Measurements from ENCODE around the gene SCN5A.
A peak's percentile ranks its signal among the peaks of the same experiment; 100 is the strongest.

The SCN5A gene

DNA sequence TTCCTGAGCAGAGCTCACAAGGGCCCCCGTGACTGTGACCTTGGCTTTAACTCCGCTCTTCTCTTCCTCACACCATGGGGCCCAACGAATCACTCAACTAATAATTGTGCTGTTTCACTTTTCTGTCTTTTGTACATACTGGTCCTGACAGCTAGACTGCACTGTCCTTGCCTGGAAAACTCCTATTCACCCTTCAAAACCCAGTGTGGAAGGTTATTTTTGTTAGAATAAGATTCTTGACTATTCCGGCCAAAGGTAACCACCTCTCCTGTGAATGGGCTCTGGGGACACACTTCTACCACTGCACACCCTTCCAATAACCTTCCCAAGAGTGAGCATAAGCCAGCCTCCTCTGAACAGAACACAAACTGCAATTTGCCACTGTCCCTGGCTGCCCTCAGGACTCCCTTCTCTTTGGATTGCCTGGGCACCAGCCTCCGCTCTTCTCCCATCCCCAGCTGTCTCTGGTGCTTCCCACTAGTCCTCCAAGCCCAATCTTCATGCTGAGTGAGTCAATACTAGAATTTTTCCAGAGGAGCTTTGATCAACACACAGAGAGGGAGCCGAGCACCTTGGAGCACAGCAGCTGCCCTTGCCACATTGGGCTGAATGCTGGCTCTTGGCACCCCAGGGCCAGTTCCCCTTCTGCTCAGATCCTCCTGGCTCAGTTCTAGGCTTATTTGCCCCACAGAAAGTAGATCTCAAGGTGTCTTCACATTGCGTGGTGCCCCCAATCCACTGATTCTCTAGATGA lies 2.1 kb downstream of the SCN5A start:
- DNase-seq (ENCODE audit: low read depth): no peak

DNA sequence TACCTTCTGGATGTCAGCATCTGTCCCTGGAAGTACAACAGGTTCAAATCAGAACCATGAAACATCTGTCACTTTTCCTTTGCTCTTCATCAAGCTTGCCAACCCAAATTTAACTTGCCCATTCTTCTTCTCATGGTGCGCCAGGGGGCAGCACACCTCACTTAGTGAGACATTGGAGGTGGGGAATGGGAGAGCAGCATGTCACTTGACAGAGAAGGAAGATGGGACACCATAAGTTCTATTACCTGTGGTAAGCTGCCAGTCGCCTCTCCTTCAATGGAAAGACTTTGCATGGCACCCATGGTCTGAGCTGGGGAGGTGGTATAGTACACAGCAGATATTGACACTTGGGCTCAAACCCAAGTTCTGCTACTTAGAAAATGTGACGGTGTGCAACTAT lies 2.9 kb downstream of the SCN5A start:
- peak; percentile 24 for DNase-seq (ENCODE audit: low read depth)

DNA sequence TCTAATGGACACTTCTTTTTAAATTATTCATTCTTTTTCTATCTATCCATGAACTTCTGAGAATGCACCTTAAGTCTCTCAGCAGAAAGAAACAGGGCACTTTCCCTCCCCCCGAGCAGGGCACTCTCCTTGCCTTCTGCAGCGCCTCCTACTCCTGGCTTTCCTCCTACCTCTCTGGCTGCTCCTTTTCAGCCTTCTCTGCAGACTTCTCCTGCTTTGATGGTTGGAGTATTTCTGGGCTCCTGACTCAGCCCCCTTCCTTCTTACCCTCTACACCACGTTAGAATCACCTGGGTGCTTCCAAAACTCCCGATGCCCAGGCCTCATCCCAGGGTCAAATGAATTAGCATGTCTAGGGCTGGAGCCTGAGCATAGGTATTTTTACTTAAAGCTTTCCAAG lies 3.4 kb downstream of the SCN5A start:
- DNase-seq (ENCODE audit: low read depth): no peak

- DNase-seq (ENCODE audit: low read depth): no peak
Observed at GRCh38 chr3:38645601-38646000, 3.9 kb downstream of the SCN5A start.

- DNase-seq (ENCODE audit: low read depth): no peak
Observed at GRCh38 chr3:38645076-38645475, 4.4 kb downstream of the SCN5A start.

- no peak for DNase-seq (ENCODE audit: low read depth)
Observed at GRCh38 chr3:38644662-38645053, 4.8 kb downstream of the SCN5A start.

- DNase-seq (ENCODE audit: low read depth): no peak
Observed at GRCh38 chr3:38644016-38644661, 5.3 kb downstream of the SCN5A start.

DNA sequence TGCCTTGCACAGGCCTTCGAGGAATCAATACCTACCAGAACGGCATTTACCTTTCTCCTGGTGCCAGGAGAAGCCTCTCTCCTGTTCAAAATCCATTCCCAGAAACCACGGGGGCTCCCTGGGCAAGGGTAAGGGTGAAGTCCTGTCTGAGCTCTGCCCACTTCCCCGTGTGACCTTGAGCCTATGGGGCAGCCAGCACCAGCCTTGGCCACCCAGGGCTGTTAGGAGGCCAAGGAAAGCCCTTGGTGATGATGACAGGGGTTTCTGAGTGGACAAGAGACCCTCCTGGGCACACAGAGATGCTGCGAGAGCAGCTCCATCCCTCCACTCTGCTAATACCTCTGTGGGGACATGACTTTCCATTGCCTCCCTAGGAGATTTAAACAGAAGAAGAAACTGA lies 5.9 kb downstream of the SCN5A start:
- no peak for DNase-seq (ENCODE audit: low read depth)

DNA sequence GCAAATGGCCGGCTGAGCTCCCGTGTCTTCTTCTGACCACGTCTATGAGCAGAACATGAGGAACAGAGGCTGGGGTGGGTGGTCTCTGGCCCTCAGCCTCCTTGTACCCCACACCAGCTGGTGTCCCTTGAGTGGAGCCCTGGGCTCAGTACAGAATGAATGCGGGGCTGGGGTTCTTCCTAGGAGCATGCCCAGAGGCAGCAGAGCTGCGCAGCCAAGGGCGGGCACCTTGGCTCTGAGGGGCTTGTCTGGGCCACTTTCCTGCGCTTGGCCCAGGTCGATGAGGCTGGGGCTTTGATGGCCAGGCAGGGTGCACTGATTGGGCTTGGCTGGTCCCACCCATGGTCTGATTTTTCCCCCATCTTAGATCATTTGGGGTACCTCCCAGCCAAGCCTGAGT lies 6.4 kb downstream of the SCN5A start:
- DNase-seq (ENCODE audit: low read depth): no peak

DNA sequence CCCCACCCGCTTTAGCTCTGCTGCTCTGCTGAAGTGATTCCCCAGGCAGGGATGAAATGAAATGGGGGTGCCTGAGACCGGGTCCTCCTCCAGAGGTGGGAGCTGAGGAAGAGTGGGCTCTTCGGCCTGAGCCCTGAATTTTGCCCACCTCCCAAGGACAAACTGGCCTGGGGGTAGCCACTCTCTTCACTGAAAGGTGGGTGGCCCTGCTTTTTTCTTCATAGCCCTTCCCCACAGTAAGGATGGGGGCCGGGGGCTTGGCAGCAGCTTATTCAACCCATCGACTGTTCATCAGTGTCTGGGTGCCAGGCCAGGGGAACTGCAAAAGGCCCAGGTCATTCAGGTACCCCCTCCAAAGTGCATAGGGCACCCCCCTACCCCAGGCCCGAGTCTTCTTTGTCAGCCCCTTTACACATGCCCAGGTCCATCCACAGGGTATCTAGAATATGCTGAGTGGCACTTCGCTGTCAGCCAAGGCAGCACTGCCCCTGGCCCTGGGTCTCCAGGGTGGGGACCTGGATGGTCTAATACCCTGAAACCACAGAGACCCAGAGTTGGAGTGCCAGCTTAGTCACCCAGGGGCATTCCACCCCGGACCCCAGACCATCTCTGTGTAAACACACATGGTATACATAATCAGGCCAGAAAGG lies 7.9 kb downstream of the SCN5A start:
- no peak for DNase-seq (ENCODE audit: low read depth)

- DNase-seq (ENCODE audit: low read depth): no peak
Observed at GRCh38 chr3:38640661-38641452, 8.6 kb downstream of the SCN5A start.

- no peak for DNase-seq (ENCODE audit: low read depth)
Observed at GRCh38 chr3:38638354-38638753, 11.1 kb downstream of the SCN5A start.

DNA sequence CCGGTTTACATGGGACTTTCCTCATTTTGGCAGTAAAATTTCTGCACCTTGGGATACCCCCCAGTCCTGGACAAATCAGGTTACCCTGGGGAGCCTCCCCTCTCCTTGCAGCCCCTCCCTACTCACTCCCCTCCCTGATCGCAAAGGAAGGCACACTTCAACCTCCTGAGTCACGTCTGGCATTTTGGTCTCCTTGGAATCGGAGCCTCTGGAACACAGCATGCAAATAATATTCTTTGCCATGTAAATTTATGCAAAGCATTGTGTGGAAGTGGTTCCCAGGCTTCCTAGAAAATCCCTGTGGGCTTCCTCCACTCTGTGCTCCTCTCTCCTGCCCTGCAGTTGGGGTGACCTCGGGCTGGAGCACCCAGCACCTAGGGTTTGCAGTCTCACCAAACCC lies 11.6 kb downstream of the SCN5A start:
- DNase-seq (ENCODE audit: low read depth): no peak

DNA sequence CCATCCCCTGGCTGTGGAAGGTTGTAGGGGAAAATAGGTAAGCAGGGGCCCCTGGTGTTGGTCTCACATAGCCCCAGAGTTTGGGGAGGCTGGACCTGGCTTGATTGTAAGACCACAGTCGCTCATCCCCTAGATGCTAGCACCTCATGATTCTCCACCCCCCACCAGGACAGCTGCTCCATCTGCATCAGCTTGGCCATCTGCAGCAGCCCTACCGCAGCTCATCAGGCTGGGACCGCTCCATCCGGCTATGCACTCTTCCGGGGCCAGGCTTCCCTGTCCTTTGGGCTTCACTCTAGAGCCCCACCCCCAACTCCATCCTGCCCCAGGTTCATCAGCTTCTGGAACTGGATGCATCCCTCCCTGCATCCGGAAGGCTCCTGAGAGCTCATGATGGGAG lies 12.6 kb downstream of the SCN5A start:
- no peak for DNase-seq (ENCODE audit: low read depth)

DNA sequence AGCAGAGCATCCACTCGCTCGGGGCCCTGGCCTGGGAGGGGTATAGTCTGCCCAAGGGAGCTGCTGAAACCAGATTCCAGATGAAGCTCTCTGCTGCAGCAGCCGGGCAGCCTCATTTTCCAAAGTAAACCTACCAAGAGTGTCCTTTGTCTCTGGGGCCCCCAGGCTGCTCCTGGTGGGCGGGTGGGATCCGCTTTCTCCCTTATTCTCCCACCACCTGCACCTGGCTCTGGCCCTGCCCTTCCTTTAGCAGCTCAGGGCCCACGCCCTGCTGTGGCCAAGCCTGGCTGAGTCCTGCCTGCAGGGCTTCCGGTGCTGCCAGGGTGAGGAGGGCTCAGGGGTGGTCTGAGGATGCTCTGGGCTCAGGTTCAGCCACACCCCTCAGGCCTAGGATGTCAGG lies 13.0 kb downstream of the SCN5A start:
- DNase-seq (ENCODE audit: low read depth): no peak

- no peak for DNase-seq (ENCODE audit: low read depth)
Observed at GRCh38 chr3:38634111-38634510, 15.4 kb downstream of the SCN5A start.

- DNase-seq (ENCODE audit: low read depth): no peak
Observed at GRCh38 chr3:38632989-38633388, 16.5 kb downstream of the SCN5A start.

DNA sequence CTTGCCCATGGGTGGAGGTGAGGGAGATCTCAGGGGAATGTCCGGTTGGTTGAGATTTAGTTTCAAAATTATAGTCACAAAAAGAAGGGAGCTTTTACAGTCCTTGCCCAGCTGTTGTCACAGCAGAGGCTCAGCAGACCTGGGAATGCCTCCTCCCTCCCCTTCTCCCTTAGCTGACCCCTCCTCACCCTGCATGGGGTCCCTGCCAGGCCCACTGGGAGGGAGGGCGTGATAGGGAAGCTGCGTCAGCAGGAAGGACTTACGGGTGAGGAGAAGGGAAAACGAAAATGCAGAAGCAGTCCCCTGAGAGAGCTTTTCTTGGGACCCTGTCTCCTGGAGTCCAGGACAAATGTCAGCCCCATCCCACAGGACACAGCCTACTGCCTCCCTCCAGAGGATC lies 18.9 kb downstream of the SCN5A start:
- DNase-seq (ENCODE audit: low read depth): no peak

DNA sequence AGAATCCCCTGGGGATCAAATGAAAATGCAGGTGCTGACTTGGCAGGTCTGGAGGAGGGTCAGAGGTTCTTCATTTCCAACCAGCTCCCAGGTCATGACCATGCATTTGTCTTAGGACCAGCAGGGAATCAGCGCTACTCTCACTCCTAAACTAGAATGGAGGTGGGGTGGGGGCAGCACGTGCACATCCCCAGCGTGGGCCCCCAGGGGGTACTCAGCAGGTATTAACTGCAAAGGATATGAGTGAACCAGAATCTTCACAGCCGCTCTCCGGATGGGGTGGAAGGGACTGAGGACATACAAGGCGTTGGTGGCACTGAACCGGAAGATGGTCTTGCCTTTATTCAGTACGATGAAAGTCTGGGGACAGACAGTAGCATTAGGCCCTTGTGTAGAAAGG lies 19.4 kb downstream of the SCN5A start:
- DNase-seq (ENCODE audit: low read depth): no peak

DNA sequence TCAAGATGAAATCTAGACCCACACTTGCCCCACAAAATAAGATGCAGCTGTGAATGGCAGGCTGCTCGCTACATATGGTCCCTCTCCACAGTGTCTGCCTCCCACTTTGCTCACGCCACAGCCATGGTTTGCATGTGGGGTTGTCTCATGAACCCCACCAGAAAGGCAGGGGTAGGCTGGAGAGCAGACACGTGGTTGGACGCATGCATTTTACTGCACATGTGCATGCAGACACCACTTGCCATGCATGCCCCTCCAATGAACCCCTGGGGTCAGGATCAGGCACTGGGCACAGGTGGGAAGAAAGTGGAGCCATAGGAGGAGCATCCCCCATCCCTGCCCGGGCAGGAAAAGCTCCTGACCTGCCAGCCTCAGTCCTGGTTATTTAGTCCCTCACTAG lies 20.7 kb downstream of the SCN5A start:
- DNase-seq (ENCODE audit: low read depth): no peak

DNA sequence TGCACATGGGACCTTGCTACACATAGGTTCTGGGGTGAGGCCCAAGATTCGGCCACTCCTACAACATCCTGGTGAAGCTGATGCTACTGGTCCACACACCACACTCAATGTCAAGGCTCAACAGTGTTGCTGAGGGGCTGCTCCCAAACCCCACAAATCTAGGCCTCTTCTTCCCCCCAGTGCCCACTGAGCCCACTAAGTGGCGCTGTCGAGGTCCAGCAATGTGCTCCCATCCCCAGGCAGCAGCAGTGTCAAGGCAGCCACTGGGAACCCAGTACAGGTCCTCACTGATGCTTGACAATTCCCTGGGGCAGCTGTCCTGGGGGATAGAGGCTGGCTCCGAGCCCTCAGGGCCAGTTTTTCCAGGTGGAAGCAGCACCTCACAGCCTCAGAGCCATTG lies 21.5 kb downstream of the SCN5A start:
- DNase-seq (ENCODE audit: low read depth): no peak

GRCh38 chr3:38626171-38626570 lies 23.3 kb downstream of the SCN5A start:
- no peak for DNase-seq (ENCODE audit: low read depth)

DNA sequence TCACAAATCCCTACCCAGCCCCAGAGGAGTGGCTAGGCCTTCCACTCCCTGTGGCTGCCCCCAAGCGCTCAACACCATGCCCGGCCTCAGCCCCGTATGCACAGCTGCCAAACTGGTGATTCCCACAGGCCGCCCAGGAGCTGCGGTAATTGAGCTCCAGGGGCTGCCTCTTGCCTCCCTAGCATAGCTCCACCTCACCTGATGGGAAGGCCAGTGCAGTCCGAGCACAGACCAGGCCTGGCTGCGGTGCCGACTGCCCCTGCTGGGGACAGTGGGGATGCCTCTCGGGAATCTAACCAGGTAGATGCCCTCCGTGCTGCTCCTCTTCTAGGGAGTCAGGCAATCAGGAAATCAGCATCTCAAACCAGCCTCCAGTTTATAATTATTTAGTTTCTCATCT lies 25.9 kb downstream of the SCN5A start:
- DNase-seq (ENCODE audit: low read depth): no peak

Data from fibroblast of gingiva (primary cell).